ENCODE data around the gene ACAT1.
"Not testable (repeated sequence)": the region's sequence is repeated elsewhere in the genome, so short reads cannot be mapped to it uniquely, and the experiment has no call there.

The ACAT1 gene

GRCh38 chr11:108148556-108148955 is 27.2 kb downstream of the ACAT1 start:
- no peak for DNase-seq

- no peak for DNase-seq
Observed at GRCh38 chr11:108154591-108154990, 33.2 kb downstream of the ACAT1 start.

GRCh38 chr11:108160970-108161566 is 39.7 kb downstream of the ACAT1 start:
- no peak for DNase-seq

DNA sequence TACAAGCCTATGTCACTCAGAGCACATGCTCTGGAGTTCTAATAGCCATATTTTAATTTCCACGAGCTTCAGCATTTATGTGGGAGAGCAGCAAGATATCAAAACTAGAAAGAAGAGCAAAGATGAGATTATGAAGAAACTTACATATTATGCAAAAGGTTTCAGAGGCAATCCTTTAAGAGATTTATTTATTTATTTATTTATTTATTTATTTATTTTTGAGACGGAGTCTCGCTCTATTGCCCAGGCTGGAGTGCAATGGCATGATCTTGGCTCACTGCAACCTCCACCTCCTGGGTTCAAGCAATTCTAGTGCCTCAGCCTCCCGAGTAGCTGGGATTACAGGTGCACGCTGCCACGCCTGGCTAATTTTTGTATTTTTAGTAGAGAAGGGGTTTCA is 41.5 kb downstream of the ACAT1 start:
- not testable (repeated sequence) for DNase-seq

GRCh38 chr11:108167624-108168023 is 46.3 kb downstream of the ACAT1 start:
- no peak for DNase-seq

GRCh38 chr11:108170184-108170583 is 48.8 kb downstream of the ACAT1 start:
- no peak for DNase-seq

- no peak for DNase-seq
Observed at GRCh38 chr11:108177570-108177969, 56.2 kb downstream of the ACAT1 start.

DNA sequence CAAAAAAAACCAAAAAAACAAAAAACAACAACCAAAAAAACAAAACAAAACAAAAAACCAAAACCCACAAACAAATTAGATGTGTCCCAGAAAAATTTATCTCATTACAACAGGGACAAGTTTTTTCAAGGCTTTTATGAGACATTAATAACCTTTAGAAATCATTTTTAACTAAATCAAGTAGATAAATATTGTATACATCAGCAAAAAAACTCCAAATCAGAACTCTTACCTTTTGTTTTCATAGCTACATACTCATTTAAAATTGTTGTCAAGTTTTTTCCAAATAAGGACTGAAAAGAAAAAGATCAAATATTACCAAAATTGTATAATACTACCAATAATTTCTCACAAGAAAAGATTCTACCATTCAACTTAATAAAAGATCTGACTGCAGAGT is 72.4 kb downstream of the ACAT1 start:
- no peak for DNase-seq

DNA sequence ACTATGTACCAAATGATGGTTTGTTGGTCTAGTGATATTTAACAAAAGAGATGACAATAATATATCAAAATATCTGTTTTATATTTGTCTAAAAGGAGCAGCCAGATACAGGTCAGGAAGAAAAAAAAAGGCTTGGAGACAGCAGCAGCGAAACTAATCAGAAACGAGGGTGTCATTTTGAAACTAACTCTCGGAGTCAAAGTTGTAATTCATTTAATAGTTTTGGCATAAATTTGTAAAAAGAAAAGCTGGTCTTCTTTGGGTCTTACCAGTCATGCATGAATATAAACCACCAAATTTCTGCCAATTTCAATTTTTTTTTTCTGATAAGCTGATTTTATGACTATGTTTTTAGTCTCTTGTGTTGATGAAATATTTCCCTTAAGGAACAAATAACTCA is 75.5 kb downstream of the ACAT1 start:
- no peak for DNase-seq
